Spleen (tissue), 11 donors: ENCODE measurements around the gene MAD2L2. TPM values are rescaled to one million over a fixed set of nuclear protein-coding genes. Genes with fewer than 3 reads are reported as not detected.

Experiments
- DNase-seq: peaks from one replicate; pipeline ENCODE4 v3.0.0-alpha.2; 2020
- H3K27ac ChIP-seq, 8 donors: fragments of 200-600 bp; sonication (generic) in 7 of 8; 1 replicate in 4 of 8; 2 replicates in 4 of 8; pipeline versions ENCODE4 v1.5.0 to v1.8.0; 2016 to 2021; ENCODE audit warnings: inconsistent platforms in 4 of 8, mild to moderate bottlenecking in 4 of 8, moderate library complexity in 1 of 8
- H3K27me3 ChIP-seq, 7 donors: fragments of 200-600 bp; sonication (generic) in 6 of 7; replicated peaks in 1 of 7; 1 replicate in 4 of 7; 2 replicates in 3 of 7; pipeline versions ENCODE4 v1.5.0 to v1.8.0; 2016 to 2021; ENCODE audit warnings: inconsistent platforms in 3 of 7, mild to moderate bottlenecking in 1 of 7
- H3K36me3 ChIP-seq, 6 donors: fragments of 200-600 bp; sonication (generic) in 5 of 6; 1 replicate in 4 of 6; 2 replicates in 2 of 6; pipeline versions ENCODE4 v1.5.0 to v1.8.0; 2016 to 2021; ENCODE audit warnings: inconsistent platforms in 2 of 6
- H3K4me1 ChIP-seq, 6 donors: fragments of 200-600 bp; sonication (generic) in 5 of 6; 1 replicate in 3 of 6; 2 replicates in 3 of 6; pipeline versions ENCODE4 v1.5.0 to v1.8.0; 2016 to 2021; ENCODE audit warnings: inconsistent platforms in 3 of 6
- H3K4me3 ChIP-seq, 8 donors: fragments of 200-600 bp; sonication (generic) in 7 of 8; 1 replicate in 4 of 8; 2 replicates in 4 of 8; pipeline versions ENCODE4 v1.5.0 to v1.8.0; 2016 to 2021; ENCODE audit warnings: inconsistent platforms in 4 of 8, mild to moderate bottlenecking in 4 of 8, moderate library complexity in 2 of 8
- H3K9me3 ChIP-seq, 8 donors: fragments of 200-600 bp; sonication (generic) in 7 of 8; 1 replicate in 4 of 8; 2 replicates in 4 of 8; pipeline versions ENCODE4 v1.5.0 to v1.8.0; 2016 to 2021; ENCODE audit warnings: inconsistent platforms in 4 of 8
- CTCF ChIP-seq, 11 experiments: fragments of 200-600 bp in 7 of 11; fragments of 450-650 bp in 4 of 11; sonication (generic) in 4 of 11; IDR thresholded peaks in 8 of 11; conservative IDR thresholded peaks in 3 of 11; 1 replicate in 7 of 11; 2 replicates in 4 of 11; pipeline versions ENCODE4 v1.4.0 to v1.8.0; 2016 to 2021; ENCODE audit warnings: antibody characterized with exemption in 11 of 11, inconsistent platforms in 4 of 11, mild to moderate bottlenecking in 1 of 11
- POLR2A ChIP-seq, 3 donors: fragments of 450-650 bp; IDR thresholded peaks; one replicate each; pipeline ENCODE4 v1.5.1; 2017; ENCODE audit warnings: antibody characterized with exemption in 3 of 3, mild to moderate bottlenecking in 1 of 3
- POLR2AphosphoS5 ChIP-seq, 3 donors: sonication (generic); formaldehyde crosslinking; IDR thresholded peaks; one replicate each; pipeline ENCODE4 v1.5.1; 2017; ENCODE audit warnings: antibody characterized with exemption in 3 of 3
- WGBS, 5 donors: extraction: QIAGEN DNeasy Blood & Tissue Kit in 3 of 5; methylation state at CpG; one replicate each; pipeline versions ENCODE4 v1.1.5 to v1.1.7; 2013 to 2018; 5-methylcytosine and 5-hydroxymethylcytosine counted together
- intact Hi-C: fragments of 100-400 bp; cut with DNase I; formaldehyde crosslinking; loops from one replicate; pipeline ENCODE4 v1.15.0; 2023; ENCODE audit warnings: low total_unique reads
- polyA plus RNA-seq, 3 donors: library from polyadenylated mRNA; stranded (reverse); fragments of 200-250 nt; gene quantifications; one replicate each; pipeline ENCODE4 v1.2.1, GENCODE V29; 2013
- total RNA-seq, 7 donors: library from RNA; depleted of rRNA in 3 of 7; stranded (reverse); fragments of >200 nt in 3 of 7; fragmentation: NEBNext Ultra II Directional in 4 of 7; extraction: Animal tissue kit (Norgen Biotek cat#: 25700) in 4 of 7; gene quantifications; one replicate each; pipeline versions ENCODE4 v1.1.0 to v1.2.1, GENCODE V29; 2016 to 2021
- donor health status: healthy with polysubstance abuse.
- donor health status: DM: no; HTN: no; CAD: no; lungs with moderate emphysema.
- donor health status: DM: no; HTN: no; CAD: no.
- donor health status: Bipolar disorder and iron deficiency.
- donor health status: healthy.
- donor health status: DM: no; HTN: no; CAD: no.
- donor health status: DM: yes; HTN: yes; CAD: no.

MAD2L2 gene
- total and polyA plus RNA-seq, 10 donors: 22.7 to 42.1 (median 32.2) TPM

- H3K9me3 ChIP-seq: no peaks in the 10 kb centered on the region
- no peak overlapping the region for H3K4me3 ChIP-seq
- WGBS, 5 donors: 67 to 83% (median 74%) methylated on average over 3 of the region's 3 CpGs
- H3K27me3 ChIP-seq: peaks cover 0 to 84% (median 0%) of the 10 kb centered on the region in 7 donors
- no peak for TF ChIP-seq POLR2A (IDR thresholded peaks at IDR 0.05)
- TF ChIP-seq POLR2AphosphoS5 (IDR thresholded peaks at IDR 0.05): no peak
- no peak for TF ChIP-seq CTCF (IDR thresholded peaks at IDR 0.05 in 8 of 11, conservative IDR thresholded peaks at IDR 0.05 in 3 of 11)
- intact Hi-C loops: no loop called here
- H3K4me1 ChIP-seq: no peaks in the 10 kb centered on the region
- no peak overlapping the region for H3K27ac ChIP-seq
- no peaks in the 10 kb centered on the region for H3K36me3 ChIP-seq
- DNase-seq: no peak
Measured at GRCh38 chr1:11626551-11626950, 54.4 kb downstream of the MAD2L2 start.

Other genes with a start within 250 kb of the MAD2L2 start
- gene DISP3, start 202.0 kb downstream of the MAD2L2 start, total RNA-seq: under 1 TPM; 0.32 to 0.69 (median 0.52) TPM
- gene DISP3, start 202.0 kb downstream of the MAD2L2 start, polyA plus RNA-seq: under 1 TPM; 0.06 to 0.35 (median 0.26) TPM
- gene FBXO2, start 26.7 kb downstream of the MAD2L2 start, total RNA-seq: 1 to 10 TPM; 2.1 to 6.7 (median 4.5) TPM
- gene FBXO2, start 26.7 kb downstream of the MAD2L2 start, polyA plus RNA-seq: 1 to 10 TPM; 3.8 to 5.8 (median 5.8) TPM
- gene FBXO44, start 26.3 kb downstream of the MAD2L2 start, total RNA-seq: 10 to 100 TPM; 15.3 to 30.5 (median 21.6) TPM
- gene FBXO44, start 26.3 kb downstream of the MAD2L2 start, polyA plus RNA-seq: 10 to 100 TPM; 27.9 to 39.4 (median 37.1) TPM
- gene FBXO6, start 16.9 kb downstream of the MAD2L2 start, total RNA-seq: 10 to 100 TPM in 6 of 7 donors, 1 to 10 TPM in 1; 8.1 to 21.2 (median 14.5) TPM
- gene FBXO6, start 16.9 kb downstream of the MAD2L2 start, polyA plus RNA-seq: 10 to 100 TPM; 13.1 to 19.5 (median 16.5) TPM
- gene DRAXIN, start 10.6 kb upstream of the MAD2L2 start, total RNA-seq: under 1 TPM in 4 of 7 donors, not detected in 3; 0.09 to 0.37 (median 0.17) TPM
- gene DRAXIN, start 10.6 kb upstream of the MAD2L2 start, polyA plus RNA-seq: under 1 TPM; 0.04 to 0.10 (median 0.06) TPM
- 100 to 1,000 TPM in 2 of 7 donors, 10 to 100 TPM in 5; 48.5 to 120 (median 64.2) TPM for gene AGTRAP, start 55.0 kb upstream of the MAD2L2 start, total RNA-seq
- 10 to 100 TPM; 40.8 to 54.7 (median 50.5) TPM for gene AGTRAP, start 55.0 kb upstream of the MAD2L2 start, polyA plus RNA-seq
- 1 to 10 TPM in 1 of 7 donors, under 1 TPM in 5, not detected in 1; 0.74 to 4.8 (median 0.86) TPM for gene C1orf167, start 81.0 kb upstream of the MAD2L2 start, total RNA-seq
- 1 to 10 TPM in 2 of 3 donors, under 1 TPM in 1; 0.96 to 1.7 (median 1.7) TPM for gene C1orf167, start 81.0 kb upstream of the MAD2L2 start, polyA plus RNA-seq
- 10 to 100 TPM; 46.5 to 79.8 (median 76.0) TPM for gene MTHFR, start 124.8 kb upstream of the MAD2L2 start, total RNA-seq
- gene MTHFR, start 124.8 kb upstream of the MAD2L2 start, polyA plus RNA-seq: 10 to 100 TPM in 1 of 3 donors, 1 to 10 TPM in 2; 6.7 to 23.4 (median 8.3) TPM
- 10 to 100 TPM; 21.2 to 34.4 (median 27.9) TPM for gene CLCN6, start 125.0 kb upstream of the MAD2L2 start, total RNA-seq
- 10 to 100 TPM in 2 of 3 donors, 1 to 10 TPM in 1; 6.3 to 13.5 (median 12.4) TPM for gene CLCN6, start 125.0 kb upstream of the MAD2L2 start, polyA plus RNA-seq
- gene NPPA, start 166.6 kb upstream of the MAD2L2 start, total RNA-seq: 1 to 10 TPM in 1 of 7 donors, not detected in 6; 2.6 TPM
- 1 to 10 TPM in 1 of 3 donors, under 1 TPM in 2; 0.22 to 2.9 (median 0.24) TPM for gene NPPA, start 166.6 kb upstream of the MAD2L2 start, polyA plus RNA-seq
- not detected for gene NPPB, start 177.8 kb upstream of the MAD2L2 start, total RNA-seq
- under 1 TPM; 0.38 to 0.80 (median 0.57) TPM for gene NPPB, start 177.8 kb upstream of the MAD2L2 start, polyA plus RNA-seq
- 10 to 100 TPM; 39.0 to 93.0 (median 45.8) TPM for gene KIAA2013, start 245.3 kb upstream of the MAD2L2 start, total RNA-seq
- 10 to 100 TPM; 20.7 to 36.2 (median 26.5) TPM for gene KIAA2013, start 245.3 kb upstream of the MAD2L2 start, polyA plus RNA-seq